ENCODE results near the gene PRKG1.

DNA sequence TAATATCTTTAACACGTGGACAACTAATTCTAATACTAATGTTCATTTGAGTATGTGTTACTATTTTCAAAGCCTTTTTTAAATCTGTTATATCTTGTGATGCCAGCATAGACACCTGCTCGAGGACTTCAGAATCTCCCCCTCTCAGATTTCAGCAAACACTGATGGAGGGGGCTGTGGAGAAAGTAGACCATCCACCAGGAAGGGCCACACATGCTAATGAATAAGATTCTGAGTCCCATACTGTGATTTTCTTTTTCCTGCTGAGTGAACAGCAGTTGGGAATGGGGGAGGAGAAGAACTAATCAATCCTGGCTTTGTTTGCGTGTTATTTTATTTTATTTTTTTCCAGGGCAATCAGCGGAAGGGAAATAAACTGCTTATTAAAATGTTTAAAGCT, 783.0 kb downstream of the PRKG1 start:
- TF ChIP-seq CTCF (IDR thresholded peaks at IDR 0.05; ENCODE audit: borderline replicate concordance, extremely low read depth, low read length, poor library complexity, severe bottlenecking), result no peak
- TF ChIP-seq EZH2 (IDR thresholded peaks at IDR 0.05; ENCODE audit: borderline replicate concordance, low read depth, low read length, severe bottlenecking), result no peak
